ENCODE measurements around the gene AMMECR1. TPM values are rescaled to one million over a fixed set of nuclear protein-coding genes. Genes with fewer than 3 reads are reported as not detected.

AMMECR1 gene
- total RNA-seq, 1 experiment from 2014 or later: 15.0 TPM

GRCh38 chrX:110277609-110278008 lies 40.3 kb downstream of the AMMECR1 start:
- Histone ChIP-seq H3K4me3 (ENCODE audit: low read depth in 2 of 2, low read length in 2 of 2) (no peak overlapping the region), H3K9me3 (ENCODE audit: control insufficient read depth, insufficient read depth, low read depth, low read length) (no peaks in the 10 kb centered on the region), H3K27me3 (ENCODE audit: control insufficient read depth, insufficient read depth, low read length) (no peaks in the 10 kb centered on the region), H3K4me1 (ENCODE audit: control insufficient read depth, insufficient read depth, low read length) (no peaks in the 10 kb centered on the region), H3K27ac (ENCODE audit: low read length) (no peak overlapping the region), H3K36me3 (ENCODE audit: control insufficient read depth, insufficient read depth, low read length) (no peaks in the 10 kb centered on the region)
- TF ChIP-seq, protein P1, sequence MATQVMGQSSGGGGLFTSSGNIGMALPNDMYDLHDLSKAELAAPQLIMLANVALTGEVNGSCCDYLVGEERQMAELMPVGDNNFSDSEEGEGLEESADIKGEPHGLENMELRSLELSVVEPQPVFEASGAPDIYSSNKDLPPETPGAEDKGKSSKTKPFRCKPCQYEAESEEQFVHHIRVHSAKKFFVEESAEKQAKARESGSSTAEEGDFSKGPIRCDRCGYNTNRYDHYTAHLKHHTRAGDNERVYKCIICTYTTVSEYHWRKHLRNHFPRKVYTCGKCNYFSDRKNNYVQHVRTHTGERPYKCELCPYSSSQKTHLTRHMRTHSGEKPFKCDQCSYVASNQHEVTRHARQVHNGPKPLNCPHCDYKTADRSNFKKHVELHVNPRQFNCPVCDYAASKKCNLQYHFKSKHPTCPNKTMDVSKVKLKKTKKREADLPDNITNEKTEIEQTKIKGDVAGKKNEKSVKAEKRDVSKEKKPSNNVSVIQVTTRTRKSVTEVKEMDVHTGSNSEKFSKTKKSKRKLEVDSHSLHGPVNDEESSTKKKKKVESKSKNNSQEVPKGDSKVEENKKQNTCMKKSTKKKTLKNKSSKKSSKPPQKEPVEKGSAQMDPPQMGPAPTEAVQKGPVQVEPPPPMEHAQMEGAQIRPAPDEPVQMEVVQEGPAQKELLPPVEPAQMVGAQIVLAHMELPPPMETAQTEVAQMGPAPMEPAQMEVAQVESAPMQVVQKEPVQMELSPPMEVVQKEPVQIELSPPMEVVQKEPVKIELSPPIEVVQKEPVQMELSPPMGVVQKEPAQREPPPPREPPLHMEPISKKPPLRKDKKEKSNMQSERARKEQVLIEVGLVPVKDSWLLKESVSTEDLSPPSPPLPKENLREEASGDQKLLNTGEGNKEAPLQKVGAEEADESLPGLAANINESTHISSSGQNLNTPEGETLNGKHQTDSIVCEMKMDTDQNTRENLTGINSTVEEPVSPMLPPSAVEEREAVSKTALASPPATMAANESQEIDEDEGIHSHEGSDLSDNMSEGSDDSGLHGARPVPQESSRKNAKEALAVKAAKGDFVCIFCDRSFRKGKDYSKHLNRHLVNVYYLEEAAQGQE (IDR thresholded peaks at IDR 0.05; ENCODE audit: insufficient read depth in 1 of 2, low read depth in 2 of 2, low read length in 1 of 2): no peak
- TF ChIP-seq TCF7L2 (IDR thresholded peaks at IDR 0.05; ENCODE audit: low read depth, low read length) (no peak), POLR2AphosphoS5 (IDR thresholded peaks at IDR 0.05; ENCODE audit: low read depth, low read length) (no peak), SIN3A (IDR thresholded peaks at IDR 0.05; ENCODE audit: borderline replicate concordance, insufficient read depth, low read depth, low read length) (no peak), CTCF (IDR thresholded peaks at IDR 0.05) (no peak)
- DNase-seq (ENCODE audit: low read depth, low spot score): no peak
- no peak for ATAC-seq
- ChIA-PET POLR2A (no interaction called here), CTCF (no interaction called here)
- intact Hi-C loops (cut with micrococcal nuclease; ENCODE audit: unreplicated experiment) (no loop called here), in situ Hi-C loops (cut with HindIII; ENCODE audit: low pct_unique_long_range_greater_than_20kb, low sequenced_read_pairs) (no loop called here)
- BruUV-seq (replicated peaks): no TSS peak

GRCh38 chrX:110276778-110277177 lies 41.1 kb downstream of the AMMECR1 start:
- Histone ChIP-seq H3K27ac (ENCODE audit: low read length) (no peak overlapping the region), H3K9me3 (ENCODE audit: control insufficient read depth, insufficient read depth, low read depth, low read length) (no peaks in the 10 kb centered on the region), H3K27me3 (ENCODE audit: control insufficient read depth, insufficient read depth, low read length) (no peaks in the 10 kb centered on the region), H3K36me3 (ENCODE audit: control insufficient read depth, insufficient read depth, low read length) (no peaks in the 10 kb centered on the region), H3K4me1 (ENCODE audit: control insufficient read depth, insufficient read depth, low read length) (no peaks in the 10 kb centered on the region), H3K4me3 (ENCODE audit: low read depth in 2 of 2, low read length in 2 of 2) (no peak overlapping the region)
- in situ Hi-C loops (cut with HindIII; ENCODE audit: low pct_unique_long_range_greater_than_20kb, low sequenced_read_pairs) (no loop called here), intact Hi-C loops (cut with micrococcal nuclease; ENCODE audit: unreplicated experiment) (no loop called here)
- CTCF ChIA-PET: no interaction called here
- no peak for ATAC-seq
- POLR2A ChIA-PET: no interaction called here
- no peak for TF ChIP-seq SIN3A (IDR thresholded peaks at IDR 0.05; ENCODE audit: borderline replicate concordance, insufficient read depth, low read depth, low read length)
- no peak for TF ChIP-seq CTCF (IDR thresholded peaks at IDR 0.05)
- no peak for TF ChIP-seq POLR2AphosphoS5 (IDR thresholded peaks at IDR 0.05; ENCODE audit: low read depth, low read length)
- TF ChIP-seq TCF7L2 (IDR thresholded peaks at IDR 0.05; ENCODE audit: low read depth, low read length): no peak
- TF ChIP-seq, protein P1 (IDR thresholded peaks at IDR 0.05; ENCODE audit: insufficient read depth in 1 of 2, low read depth in 2 of 2, low read length in 1 of 2): no peak
- BruUV-seq (replicated peaks): no TSS peak
- DNase-seq (ENCODE audit: low read depth, low spot score): no peak

Measured in Panc1 (cell line).